ENCODE measurements around the gene CCL26.

GRCh38 chr7:75735581-75736350 is 36.2 kb downstream of the CCL26 start:
- TF ChIP-seq POLR2A (IDR thresholded peaks at IDR 0.05; ENCODE audit: low read depth, low read length): no peak
- TF ChIP-seq, protein P1, sequence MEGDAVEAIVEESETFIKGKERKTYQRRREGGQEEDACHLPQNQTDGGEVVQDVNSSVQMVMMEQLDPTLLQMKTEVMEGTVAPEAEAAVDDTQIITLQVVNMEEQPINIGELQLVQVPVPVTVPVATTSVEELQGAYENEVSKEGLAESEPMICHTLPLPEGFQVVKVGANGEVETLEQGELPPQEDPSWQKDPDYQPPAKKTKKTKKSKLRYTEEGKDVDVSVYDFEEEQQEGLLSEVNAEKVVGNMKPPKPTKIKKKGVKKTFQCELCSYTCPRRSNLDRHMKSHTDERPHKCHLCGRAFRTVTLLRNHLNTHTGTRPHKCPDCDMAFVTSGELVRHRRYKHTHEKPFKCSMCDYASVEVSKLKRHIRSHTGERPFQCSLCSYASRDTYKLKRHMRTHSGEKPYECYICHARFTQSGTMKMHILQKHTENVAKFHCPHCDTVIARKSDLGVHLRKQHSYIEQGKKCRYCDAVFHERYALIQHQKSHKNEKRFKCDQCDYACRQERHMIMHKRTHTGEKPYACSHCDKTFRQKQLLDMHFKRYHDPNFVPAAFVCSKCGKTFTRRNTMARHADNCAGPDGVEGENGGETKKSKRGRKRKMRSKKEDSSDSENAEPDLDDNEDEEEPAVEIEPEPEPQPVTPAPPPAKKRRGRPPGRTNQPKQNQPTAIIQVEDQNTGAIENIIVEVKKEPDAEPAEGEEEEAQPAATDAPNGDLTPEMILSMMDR (IDR thresholded peaks at IDR 0.05; ENCODE audit: extremely low read depth in 1 of 2, insufficient read depth in 1 of 2, low read depth in 1 of 2, low read length in 2 of 2): no peak
- TF ChIP-seq EZH2 (IDR thresholded peaks at IDR 0.05; ENCODE audit: borderline replicate concordance, low read depth, low read length, severe bottlenecking): no peak
- TF ChIP-seq FOS (IDR thresholded peaks at IDR 0.05; ENCODE audit: borderline replicate concordance, insufficient read depth, low read length): no peak
- TF ChIP-seq POLR2AphosphoS5 (IDR thresholded peaks at IDR 0.05; ENCODE audit: insufficient read depth, low read depth, low read length): no peak
- no peak for TF ChIP-seq JUN (IDR thresholded peaks at IDR 0.05; ENCODE audit: borderline replicate concordance, insufficient read depth, insufficient read length, low read depth)
- TF ChIP-seq, protein P2, sequence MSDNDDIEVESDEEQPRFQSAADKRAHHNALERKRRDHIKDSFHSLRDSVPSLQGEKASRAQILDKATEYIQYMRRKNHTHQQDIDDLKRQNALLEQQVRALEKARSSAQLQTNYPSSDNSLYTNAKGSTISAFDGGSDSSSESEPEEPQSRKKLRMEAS (IDR thresholded peaks at IDR 0.05; ENCODE audit: insufficient read depth, insufficient read length): no peak
- TF ChIP-seq GATA2 (IDR thresholded peaks at IDR 0.05; ENCODE audit: insufficient read depth, insufficient read length, low read depth, low read length): no peak
- TF ChIP-seq MYC (IDR thresholded peaks at IDR 0.05; ENCODE audit: low read depth, low read length): no peak

All from endothelial cell of umbilical vein (primary cell).